HG02938 (cell line): Measurements from ENCODE around the gene RBM24.
"Not testable (repeated sequence)": the region's sequence is repeated elsewhere in the genome, so short reads cannot be mapped to it uniquely, and the experiment has no call there.

Source experiments
- ATAC-seq: cut with Tn5 transposase; IDR thresholded peaks from one replicate; pipeline ENCODE4 v1.9.1; 2021; ENCODE audit warnings: mild to moderate bottlenecking, moderate library complexity; ENCODE audit not compliant: unreplicated experiment

RBM24 gene

DNA sequence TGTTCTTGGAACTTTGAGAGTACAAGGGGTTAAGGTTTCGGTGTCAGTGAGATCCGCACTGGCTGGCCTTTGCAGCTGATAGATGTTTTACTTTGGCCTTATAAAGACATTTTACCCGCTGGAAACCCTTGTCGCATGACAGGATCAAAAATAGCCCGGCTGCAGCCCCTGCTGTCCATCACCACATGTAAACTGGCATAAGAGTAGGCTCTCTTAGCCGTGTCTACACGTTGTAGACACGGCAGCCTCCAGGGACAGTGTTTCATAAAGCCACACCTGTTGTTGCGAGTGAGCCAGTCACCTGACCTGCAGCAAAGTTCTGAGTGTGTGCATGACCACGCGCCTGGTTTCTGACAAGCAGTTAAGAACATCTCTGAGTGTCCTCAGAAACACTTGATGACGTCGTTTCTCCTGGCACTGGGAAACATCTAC lies 8.5 kb downstream of the RBM24 start:
- ATAC-seq: no peak

DNA sequence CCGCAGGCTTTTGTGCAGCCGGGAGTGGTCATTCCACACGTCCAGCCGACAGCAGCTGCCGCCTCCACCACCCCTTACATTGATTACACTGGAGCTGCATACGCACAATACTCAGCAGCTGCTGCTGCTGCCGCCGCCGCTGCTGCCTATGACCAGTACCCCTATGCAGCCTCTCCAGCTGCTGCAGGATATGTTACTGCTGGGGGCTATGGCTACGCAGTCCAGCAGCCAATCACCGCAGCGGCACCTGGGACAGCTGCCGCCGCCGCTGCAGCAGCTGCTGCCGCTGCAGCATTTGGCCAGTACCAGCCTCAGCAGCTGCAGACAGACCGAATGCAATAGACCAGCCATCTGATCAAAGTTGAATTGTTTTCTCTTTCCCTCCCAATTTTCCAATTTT lies 10.6 kb downstream of the RBM24 start:
- no peak for ATAC-seq

DNA sequence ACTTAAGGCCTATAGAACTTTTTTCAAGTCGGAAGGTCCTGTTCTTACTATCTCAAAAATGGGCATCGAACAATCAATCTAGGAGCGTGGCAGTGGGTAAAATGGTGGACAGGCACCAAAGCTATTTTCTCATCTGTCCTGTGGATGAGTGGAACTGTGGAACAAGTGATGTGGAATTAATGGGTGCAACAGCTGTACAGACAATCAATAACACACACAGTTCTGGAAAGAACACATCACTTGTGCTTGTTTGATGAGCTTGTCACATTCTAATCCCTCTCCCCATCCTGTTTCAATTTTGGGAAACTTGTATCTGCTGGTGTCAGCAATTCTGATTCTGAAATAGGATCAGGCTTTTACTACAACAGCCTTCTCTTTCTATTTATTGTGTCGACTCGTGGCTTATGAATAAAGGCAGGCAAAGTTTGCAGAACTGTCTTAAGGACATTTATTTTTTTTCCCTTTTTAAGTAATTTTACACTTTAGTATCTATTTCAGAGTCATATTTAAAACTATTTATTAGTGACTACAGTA lies 11.5 kb downstream of the RBM24 start:
- no peak for ATAC-seq

DNA sequence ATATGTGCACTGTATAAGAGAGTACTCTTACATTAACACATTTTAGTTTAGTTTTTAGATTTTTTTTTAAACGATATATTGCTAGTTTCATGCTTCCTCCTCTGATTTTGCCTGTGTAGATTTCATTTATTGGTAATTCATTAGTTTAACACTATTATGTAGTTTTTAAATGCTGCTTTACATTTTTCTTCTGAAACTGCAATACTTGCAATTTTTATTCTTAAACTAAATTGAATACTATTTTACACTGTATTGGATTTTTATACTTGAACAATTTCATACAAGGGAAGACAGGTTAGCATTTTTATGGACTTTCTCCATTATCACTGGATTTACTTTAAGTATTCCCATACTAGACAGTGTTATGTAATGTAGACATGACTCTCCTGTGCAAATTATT lies 12.2 kb downstream of the RBM24 start:
- no peak for ATAC-seq

DNA sequence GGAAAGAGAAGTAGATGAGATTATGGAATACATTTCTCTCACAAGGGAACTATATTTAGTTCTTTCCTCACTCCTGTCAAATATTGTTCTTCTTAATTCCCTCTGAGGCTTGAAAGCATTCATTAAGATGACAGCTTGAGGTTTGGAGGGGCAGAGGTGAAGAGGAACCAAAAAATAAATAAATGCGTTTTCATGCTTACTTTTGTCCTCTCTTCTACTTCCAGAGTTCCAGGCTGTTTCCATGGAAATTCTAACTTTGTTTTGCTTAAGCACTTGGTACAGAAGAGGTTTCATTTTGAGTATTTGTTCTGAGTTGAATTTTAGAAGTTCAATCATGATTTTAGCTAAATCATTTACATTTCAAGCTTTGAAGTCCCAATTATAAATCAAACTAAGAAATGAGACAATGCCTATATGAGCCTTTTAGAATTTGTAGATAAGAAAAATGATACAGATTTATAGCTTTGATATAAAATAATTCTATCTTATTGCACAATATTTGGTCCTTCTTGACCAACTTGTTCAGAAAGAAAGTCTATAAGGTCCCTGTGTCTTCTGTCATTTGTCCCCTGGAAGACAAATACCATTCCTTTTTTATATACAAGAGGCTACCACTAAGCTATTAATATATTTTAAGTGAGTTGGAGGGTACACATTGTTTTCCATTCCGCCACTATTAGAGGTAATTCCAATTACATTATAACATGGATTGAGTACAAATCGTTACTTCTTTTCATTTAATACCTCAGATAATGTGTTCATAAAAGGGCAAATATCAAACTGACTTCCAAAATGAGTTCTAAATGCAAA lies 16.3 kb downstream of the RBM24 start:
- ATAC-seq: no peak

DNA sequence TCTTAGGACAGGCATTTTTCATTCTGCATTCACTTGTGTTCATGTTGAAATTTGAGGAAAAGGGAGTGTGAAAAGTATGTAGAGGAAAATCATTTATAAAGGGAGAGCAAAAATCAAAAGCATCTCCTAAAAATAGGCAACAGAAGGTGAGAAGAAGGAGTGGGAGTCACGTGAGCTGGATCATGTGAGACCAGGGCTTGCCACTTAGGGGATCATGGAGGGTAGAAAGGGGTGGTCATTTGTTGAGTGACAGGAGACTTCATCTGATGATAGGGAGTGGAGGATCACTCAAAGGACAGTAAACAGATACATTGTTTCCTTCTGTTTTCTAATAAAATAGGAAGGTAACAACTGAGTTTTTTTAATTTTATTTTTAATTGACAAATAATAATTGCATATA lies 17.1 kb downstream of the RBM24 start:
- ATAC-seq: no peak

DNA sequence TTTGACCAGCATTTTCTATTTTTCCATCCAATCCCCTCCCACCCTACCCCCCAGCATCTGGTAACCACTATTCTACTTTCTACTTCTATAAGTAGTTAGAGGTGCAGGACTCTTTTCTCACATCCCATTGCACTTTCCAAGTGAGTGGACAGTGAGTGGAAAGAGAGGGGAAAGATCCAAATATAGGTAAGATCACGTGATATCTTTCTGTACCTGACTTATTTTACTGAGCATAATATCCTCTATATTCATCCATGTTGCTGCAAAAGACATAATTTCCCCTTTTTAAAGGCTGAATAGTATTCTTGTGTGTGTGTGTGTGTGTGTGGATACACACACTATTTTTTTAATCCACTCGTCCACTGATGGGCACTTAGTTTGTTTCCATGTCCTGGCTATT lies 18.1 kb downstream of the RBM24 start:
- no peak for ATAC-seq

DNA sequence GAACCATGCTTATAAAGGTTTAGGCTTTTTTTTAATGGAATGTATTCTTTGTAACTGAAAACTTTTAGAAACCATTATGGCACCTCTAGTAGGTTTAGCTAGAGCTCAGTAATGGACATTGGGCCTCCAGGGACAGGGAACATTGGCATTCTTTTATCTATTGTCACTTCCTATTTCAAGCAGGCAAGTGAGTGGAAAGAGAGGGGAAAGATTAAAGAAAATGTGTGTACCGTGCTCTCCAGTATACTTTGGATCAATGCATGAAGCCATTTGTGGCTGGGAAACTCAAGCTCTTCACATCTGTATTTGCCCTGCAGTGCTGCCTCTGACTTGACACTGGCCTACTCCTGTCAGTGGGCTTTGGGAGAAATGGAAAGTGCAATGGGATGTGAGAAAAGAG lies 18.6 kb downstream of the RBM24 start:
- no peak for ATAC-seq

DNA sequence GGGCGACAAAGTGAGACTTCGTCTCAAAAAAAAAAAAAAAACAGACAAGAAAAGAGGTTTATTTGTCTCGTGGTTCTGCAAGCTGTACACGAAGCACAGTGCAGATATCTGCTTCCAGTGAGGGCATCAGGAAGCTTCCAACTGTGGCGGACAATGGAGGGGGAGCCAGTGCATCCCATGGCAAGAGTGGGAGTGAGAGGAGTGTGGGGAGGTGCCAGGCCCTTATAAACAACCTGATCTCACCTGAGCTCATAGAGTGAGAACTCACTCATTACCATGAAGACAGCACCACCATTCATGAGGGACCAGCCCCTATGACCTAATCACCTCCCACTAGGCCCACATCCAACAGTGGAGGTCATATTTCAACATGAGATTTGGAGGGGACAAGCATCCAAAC lies 19.5 kb downstream of the RBM24 start:
- no peak for ATAC-seq

DNA sequence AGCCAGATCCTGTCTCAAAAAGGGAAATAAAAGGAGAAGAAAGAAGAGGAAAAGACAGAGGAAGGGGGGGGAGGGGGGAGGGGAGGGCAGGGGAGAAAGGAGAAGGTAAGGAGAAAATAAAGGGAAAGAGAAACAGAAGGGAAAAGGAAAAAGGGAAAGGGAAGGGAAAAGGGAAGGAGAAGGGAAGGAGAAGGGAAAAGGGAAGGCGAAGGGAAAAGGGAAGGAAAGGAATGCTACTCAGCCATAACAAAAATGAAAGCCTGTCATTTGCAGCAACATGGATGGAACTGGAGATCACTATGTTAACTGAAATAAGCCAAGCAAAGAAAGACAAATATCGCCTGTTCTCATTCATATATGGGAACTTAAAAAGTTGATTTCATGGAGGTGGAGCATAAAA lies 22.3 kb downstream of the RBM24 start:
- no peak for ATAC-seq

DNA sequence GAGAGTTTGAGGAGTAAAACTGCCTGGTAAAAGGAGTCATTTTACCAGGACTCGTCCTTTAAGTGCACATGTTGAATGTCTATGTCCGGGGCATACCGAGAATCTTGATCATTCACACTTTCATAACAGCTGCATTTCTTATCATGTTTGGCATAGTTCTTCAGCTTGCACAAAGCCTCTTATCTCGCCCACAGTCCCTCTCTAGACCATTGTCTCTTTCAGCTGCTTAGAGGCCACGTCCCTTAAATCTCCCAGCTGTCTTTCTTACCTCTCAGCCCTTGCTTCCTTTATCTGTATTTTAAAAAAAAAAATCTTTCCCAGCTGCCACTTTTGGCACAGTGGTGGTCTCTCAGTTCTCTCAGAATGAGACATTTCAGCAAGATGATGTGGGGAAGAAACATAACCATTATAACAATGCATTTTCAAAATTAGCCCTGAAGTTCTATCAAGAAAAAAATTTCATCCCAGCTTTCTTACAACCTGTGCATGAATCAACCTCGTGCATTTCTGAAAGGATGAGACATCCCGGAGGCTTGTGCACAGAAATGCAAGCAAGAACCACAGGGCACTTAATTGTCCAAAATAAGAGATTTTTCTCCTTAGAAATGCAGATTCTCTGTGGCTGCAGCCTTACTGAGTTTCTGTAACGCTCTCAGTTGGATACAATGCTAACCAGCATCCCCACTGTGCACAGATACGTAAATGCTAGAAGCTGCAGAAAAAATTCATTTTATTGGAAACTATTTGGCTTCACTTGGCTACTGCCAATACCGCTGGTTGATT lies 24.2 kb downstream of the RBM24 start:
- no peak for ATAC-seq

DNA sequence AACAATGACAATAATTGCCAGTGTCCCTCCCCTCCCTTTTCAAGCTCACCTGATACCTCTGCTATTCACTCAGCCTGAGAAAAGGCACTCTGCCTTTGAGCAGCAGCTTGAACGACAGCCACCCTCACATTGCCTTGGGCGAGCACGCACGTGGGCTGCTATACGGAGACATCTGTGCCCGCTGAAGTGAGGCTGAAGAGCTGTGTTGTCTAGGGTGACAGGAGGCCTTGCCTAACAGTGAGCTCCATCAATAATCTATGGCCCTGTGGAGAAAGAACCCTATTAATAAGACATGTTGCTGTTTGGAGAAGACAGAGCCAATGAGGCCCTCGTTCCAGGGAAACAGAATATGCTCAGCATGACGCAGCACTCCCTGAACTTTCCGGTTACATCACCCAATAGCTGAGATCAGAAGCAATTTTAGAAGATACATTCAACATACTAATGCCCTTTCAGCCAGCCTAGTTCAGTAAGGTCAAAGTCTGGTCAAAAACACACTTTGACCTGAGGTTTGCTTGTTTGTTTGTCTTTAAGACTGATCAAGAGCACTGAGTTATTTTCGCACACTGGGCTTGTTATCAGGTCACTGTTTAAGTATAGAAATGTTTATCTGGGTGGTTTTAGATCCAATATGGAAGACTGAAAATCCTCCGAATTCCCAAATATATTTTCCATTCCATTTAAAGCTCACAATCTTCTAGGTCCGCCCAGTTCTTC lies 30.6 kb downstream of the RBM24 start:
- no peak for ATAC-seq

DNA sequence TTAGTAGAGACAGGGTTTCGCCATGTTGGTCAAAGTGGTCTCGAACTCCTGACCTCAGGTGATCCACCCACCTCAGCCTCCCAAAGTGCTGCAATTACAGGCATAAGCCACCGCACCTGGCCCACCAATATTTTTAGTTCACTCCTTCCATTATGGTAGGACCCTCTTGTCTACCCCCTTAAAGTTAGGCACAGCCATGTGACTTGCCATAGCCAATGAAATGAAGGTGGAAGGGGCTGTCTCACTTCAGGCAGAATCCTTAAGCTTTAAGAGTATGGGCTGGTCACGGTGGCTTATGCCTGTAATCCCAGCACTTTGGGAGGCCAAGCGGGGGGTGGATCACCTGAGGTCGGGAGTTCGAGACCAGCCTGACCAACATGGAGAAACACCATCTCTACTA lies 32.1 kb downstream of the RBM24 start:
- ATAC-seq: not testable (repeated sequence)

DNA sequence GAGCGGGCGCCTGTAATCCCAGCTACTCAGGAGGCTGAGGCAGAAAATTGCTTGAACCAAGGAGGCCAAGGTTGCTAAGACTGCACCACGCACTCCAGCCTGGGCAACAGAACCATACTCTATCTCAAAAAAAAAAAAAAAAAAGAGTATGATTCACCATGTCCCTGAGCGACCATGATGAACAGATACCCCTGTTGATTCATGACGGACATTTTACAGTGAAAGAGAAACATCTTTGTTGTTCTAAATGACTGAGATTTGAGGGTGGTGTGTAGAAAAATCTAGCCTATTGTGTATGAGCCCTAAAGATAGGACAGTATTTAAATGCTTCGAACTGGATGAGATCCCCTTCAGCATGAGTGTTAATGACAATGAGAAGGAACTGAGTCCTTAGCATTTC lies 32.8 kb downstream of the RBM24 start:
- ATAC-seq: no peak

DNA sequence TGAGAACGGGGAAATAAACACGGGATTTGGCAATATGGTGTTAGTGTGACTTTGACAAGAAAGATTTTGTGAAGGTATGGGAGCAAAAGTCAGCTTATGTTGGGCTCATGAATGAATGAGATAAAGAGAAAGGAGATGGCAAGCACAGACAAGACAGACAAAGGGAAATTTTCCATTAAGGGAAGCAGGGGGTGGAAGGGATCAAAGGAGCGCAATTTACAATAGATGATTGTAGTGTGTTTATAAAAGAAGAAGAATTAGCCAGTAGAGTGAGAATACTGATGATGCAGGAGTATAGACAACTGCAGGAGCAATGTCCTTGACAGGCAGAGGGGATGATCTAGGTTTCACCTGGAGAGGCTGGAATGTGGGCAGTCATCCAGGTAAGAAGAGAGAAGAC lies 34.1 kb downstream of the RBM24 start:
- no peak for ATAC-seq

DNA sequence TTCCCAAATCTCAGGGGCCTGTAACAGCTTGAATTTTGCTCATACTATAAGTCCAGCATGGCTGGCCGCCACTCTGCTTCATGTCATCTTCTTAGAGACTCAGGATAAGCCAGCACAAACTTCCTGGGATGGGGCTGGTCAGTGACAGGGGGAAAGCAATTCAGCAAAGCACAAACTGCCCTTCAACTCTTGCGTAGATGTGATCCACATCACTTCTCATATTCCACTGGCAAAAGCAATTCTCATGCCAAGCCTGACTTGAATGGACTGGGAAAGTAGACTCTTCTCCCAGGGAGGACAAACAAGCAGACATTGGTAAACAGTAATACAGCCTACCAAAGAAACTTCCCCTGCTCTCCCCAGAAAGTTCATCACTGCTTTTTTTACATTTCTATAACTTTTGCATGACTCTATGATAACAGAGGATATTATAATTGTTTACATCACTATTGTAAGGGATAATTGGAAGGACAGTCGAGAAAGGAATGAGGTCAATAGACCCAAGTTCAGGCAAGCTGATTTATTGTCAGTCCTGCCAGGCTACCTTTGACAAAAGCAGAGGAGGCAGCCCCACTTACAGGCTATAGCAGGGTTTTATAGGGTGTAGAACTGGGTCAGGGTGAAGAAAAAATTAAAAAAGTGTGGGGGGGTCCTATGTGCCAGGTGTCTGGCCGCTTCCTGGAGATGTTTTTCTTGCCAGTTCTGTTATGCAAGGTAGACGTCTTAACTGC lies 37.4 kb downstream of the RBM24 start:
- no peak for ATAC-seq

DNA sequence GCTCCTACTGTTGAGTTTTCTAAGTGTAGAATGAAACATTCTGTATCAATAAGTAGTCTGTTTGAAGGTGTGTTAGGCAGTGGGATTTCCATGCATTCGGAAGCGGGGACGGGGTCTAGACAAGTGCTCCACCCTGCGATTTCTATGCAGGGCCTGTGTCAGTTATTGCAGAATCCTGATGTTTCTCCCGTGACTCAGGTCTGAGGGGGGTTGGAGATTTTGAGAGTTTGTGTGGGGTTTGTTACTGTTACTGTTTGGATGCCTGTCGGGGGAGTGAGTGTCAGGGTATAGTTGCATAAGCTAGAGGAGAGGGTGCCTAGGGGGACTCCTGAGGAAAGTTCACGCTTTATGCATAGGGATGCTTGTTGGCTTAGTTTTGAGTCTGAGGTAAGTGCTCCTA lies 39.1 kb downstream of the RBM24 start:
- ATAC-seq: not testable (repeated sequence)

DNA sequence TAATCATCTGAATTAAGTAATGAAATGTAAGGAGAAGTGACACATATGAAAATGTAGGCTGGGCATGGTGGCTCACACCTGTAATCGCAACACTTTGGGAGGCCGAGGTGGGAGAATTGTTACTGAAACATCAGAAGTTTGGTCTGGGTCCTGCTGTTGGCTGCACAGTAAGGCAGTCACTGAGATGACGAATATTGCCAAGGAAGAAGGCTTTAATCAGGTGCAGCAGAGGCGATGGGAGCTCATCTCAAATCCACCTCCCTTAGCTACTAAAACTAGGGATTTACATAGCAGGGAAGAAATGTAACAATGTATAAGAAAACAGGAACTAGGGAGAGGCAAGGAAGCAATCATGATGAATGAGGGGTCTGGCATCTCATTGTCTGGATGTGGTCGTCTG lies 50.1 kb downstream of the RBM24 start:
- no peak for ATAC-seq

DNA sequence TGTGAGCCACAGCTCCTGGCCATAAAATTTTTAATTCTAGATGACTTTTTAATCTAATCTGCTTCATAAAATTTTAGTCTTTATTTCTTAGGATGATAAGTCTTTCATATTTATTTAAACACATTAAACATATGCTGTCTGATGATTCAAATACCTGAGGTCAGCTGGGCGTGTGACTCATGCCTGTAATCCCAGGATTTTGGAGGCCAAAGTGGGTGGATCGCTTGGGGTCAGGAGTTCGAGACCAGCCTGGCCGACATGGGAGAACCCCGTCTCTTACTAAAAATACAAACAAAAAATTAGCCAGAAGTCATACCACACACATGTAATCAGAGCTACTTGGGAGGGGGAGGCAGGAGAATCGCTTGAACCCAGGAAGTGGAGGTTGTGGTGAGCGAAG lies 53.1 kb downstream of the RBM24 start:
- ATAC-seq: no peak

DNA sequence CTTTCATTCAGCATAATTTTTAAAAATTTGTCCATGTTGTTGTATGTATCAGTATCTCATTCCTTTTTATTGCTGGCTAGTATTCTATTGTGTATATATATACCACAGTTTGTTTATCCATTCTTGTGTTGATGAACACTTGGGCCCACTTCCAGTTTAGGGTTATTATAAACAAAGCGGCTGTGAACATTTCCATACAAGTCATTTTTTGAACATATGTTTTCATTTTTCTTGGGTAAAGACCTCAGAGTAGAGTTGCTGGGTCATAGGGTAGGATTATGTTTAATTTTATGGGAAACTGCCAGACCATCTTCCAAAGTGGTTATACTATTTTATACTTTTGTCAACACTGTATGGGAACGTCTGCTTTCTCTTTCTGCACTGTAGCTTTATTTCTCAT lies 55.3 kb downstream of the RBM24 start:
- no peak for ATAC-seq

DNA sequence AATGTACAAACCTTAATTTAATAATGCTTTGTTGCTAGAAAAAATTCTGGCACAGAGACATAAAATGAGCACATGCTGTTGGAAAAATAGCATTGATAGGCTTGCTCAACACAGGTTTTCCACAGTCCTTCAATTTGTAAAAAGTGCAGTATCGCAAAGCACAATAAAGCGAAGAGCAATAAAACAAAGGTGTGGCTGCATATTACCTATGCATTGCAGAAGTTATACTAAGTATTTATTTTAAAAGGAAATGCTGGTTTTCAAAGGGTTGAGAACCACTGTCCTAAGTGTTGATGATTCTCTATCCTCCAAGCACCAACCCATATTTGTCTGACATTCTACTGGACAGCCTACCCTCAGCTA lies 58.1 kb downstream of the RBM24 start:
- ATAC-seq: no peak
